Upper lobe of left lung (tissue), 4 donors: ENCODE data around the gene PDE4B.

Experiments
- CTCF ChIP-seq, 6 experiments: fragments of 450-650 bp in 4 of 6; fragments of 200-600 bp in 2 of 6; sonication (generic) in 2 of 6; IDR thresholded peaks; one replicate each; pipeline ENCODE4 v1.5.1; 2016 to 2019; ENCODE audit warnings: antibody characterized with exemption in 6 of 6
- EP300 ChIP-seq, 4 donors: sonication (generic); formaldehyde crosslinking; IDR thresholded peaks; one replicate each; pipeline ENCODE4 v1.5.1; 2017; ENCODE audit warnings: antibody characterized with exemption in 4 of 4, control low read depth in 2 of 4
- POLR2A ChIP-seq, 4 donors: fragments of 450-650 bp; IDR thresholded peaks; one replicate each; pipeline ENCODE4 v1.5.1; 2016 to 2017; ENCODE audit warnings: antibody characterized with exemption in 4 of 4, mild to moderate bottlenecking in 2 of 4

DNA sequence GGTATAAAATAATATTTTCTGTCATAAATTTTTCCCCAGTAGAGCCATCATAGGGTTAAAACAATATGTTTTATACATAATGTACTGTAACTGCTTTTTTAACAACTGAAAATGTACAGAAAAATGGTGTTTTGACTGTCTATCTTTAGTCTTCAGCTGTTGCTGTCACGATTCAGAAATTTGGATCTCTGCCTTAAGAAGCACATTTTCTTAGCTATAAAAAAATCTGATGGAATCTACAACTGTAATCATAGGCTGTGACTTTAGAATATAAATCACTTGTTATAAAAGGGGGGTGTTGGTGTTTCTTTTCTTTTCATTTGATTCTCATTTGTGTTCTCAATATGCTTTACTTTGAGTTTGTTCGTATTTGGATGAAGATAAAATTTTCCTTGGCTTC, 187.5 kb downstream of the PDE4B start:
- TF ChIP-seq CTCF (IDR thresholded peaks at IDR 0.05): no peak
- TF ChIP-seq EP300 (IDR thresholded peaks at IDR 0.05): no peak
- no peak for TF ChIP-seq POLR2A (IDR thresholded peaks at IDR 0.05)
